Fibroblast of the conjunctiva (primary cell): ENCODE results near the gene ACTR2.
"Not testable (repeated sequence)": the region's sequence is repeated elsewhere in the genome, so short reads cannot be mapped to it uniquely, and the experiment has no call there.

Experiments used
- DNase-seq: peaks from one replicate; pipeline ENCODE4 v3.0.0-alpha.2; 2010; ENCODE audit warnings: low read depth

ACTR2 gene

DNA sequence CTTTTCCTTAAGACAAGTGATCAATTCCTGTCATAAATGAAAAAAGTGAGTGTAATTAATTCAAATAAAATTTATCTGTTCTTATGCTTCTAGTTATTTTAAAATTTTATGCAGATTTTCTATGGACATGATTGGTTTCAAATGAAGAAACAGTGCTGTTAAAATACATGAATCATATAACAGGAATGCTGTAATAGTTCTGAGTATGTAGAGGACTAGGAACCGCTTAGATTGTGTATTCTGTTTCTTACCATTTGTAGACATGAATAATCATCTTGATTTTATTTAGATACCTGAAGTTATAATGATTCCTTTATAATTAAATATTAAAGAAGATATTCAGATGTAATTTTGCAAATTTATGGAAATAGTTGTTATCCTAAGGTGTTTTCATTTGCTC is 3.5 kb downstream of the ACTR2 start:
- DNase-seq = no peak

DNA sequence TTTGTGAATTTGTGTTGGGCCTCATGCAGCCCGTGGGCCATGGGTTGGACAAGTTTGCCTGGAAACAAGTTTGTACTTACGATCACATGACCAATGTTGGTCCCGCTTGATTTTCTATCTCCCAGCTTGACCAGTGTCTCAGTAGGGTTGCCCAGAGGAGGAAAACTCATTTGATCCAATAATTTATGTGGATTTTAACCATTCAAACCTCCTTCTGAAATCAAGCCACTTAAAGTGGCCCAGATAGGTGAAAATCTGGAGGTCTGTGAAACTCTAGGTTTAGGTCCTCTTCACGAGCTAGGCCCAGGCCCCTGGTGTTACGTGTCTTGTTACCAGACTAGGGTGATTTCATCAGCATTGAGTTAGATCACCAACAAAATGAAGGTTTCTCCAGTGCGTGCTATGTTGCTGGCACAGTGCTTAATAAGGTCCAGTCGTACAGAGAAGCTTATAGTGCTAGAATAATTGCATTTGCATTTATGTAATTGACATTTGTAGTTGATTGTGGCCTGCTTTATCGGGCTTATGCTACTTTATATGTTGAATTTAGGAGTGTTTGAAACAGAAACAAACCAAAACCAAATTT is 4.4 kb downstream of the ACTR2 start:
- peak; percentile 65 for DNase-seq

DNA sequence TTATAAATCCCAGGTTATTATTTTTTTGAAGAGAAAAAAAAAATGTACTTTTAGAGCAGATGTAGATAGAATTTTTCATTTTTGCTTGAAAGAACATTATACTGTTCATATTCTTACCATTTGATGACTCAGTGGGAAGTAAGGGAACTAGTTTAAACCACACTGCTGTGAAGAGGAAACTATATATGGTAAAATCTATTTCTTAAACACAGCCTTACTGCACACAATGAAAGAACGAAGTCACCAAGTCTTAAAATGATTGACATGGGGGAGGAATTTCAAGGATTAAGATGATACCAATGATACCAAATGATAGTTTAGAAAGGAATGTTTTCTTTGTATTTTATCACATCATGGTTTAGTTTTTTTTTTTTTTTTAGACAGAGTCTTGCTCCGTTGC is 5.0 kb downstream of the ACTR2 start:
- peak; percentile 39 for DNase-seq

DNA sequence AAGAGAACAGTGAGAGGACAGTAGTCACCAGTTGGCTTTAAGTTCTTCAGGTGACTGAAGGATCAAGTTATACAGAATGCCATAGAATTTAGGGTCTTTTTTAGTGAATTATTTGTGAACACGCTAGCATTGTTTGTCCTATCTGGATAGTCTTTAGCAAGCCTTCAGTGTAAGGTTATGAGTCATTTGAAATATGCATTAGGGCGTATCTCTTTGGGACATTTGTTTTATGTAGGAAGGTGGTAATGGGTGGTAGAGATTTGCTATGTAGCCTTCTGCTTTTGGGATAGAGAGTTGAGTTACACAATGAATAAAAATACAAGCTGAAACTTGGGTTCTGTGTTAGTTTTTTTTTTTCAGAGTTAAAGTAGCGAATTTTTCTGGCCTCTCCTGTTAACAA is 13.0 kb downstream of the ACTR2 start:
- DNase-seq = no peak

DNA sequence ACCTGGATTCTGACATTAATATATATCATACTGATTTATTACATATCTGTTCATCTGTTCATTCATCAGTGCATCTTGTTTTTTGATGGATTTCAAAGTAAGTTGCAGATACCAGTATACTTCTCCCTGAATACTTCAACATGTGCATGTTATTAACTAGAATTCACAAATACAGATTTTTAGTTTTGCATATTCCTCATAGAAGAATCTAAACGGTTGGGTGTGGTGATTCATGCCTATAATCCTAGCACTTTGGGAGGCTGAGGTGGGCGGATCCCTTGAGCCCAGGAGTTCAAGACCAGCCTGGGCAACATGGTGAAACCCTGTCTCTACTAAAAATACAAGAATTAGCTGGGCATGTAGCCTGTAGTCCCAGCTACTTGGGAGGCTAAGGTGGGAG is 16.8 kb downstream of the ACTR2 start:
- not testable (repeated sequence) for DNase-seq

DNA sequence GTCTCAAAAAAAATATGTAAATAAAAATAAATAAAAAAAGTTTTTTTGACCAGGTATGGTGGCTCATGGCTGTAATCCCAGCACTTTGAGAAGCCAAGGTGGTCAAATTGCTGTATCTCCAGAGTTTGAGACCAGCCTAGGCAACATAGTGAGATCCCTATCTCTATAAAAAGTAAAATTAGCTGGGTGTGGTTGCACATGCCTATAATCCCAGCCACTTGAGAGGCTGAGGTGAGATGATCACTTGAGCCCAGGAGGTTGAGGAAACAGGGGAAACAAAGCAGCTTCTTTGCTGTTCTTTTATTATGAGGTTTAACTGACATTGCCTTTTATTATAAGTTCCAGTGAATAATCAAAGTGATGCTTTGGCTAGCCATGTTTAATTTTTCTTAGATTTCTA is 25.0 kb downstream of the ACTR2 start:
- no peak for DNase-seq

DNA sequence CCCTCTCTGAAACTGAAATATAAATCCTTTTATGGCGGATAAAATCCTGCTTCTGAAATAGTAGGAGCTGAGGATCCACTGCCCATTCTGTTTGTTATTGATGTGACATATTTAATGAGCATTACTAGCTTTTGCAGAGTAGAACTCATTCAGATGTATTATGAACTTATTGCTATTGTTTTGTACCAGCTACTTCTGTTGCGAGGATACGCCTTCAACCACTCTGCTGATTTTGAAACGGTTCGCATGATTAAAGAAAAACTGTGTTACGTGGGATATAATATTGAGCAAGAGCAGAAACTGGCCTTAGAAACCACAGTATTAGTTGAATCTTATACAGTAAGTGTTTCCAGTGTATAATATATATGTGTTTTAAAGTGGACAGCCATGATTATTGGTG is 27.7 kb downstream of the ACTR2 start:
- DNase-seq = no peak

DNA sequence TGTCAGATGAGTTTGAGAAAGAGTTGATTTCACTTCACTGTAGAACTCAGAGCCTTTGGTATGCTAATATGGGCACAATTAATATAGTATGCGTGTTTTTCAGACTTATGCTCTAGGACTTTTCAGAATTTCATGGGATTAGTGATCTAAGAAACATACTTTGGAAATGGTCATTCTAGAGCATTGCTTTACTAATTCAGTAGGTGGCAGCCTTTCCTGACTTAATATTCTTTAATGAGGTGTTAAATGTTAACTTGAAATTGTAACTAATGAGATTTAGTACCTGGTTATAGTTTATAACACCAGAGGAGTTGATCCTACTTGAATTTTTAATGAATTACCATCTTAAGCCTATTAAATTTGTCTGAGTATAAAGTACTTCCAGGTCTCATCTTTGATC is 28.4 kb downstream of the ACTR2 start:
- no peak for DNase-seq

DNA sequence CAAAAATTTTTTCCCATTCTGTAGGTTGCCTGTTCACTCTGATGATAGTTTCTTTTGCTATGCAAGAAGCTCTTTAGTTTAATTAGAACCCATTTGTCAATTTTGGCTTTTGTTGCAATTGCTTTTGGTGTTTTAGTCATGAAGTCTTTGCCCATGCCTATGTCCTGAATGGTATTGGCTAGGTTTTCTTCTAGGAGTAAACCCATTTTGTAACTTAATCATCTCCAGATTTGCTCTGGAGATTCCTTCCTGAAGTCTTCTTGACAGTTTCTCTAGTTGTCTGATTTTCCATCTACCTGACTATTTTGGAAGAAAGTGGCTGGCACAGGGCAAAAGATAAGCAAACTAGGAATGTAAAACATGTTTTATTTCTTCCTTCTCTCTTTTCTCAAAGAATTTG is 30.2 kb downstream of the ACTR2 start:
- DNase-seq = not testable (repeated sequence)

DNA sequence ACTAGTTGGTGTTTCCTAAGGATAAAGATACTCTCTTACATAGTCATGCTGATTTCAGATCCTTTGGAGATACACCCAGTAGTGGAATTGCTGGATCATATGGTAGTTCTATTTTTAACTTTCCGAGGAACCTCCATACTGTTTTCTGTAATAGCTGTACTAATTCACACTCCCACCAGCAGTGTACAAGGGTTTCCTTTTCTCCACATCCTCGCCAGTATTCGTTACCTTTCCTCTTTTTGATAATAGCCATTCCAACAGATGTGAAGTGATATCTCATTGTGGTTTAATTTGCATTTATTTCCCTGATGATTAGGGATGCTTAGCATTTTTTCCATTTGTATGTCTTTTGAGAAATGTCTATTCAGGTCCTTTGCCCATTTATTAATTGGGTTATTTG is 34.0 kb downstream of the ACTR2 start:
- no peak for DNase-seq

DNA sequence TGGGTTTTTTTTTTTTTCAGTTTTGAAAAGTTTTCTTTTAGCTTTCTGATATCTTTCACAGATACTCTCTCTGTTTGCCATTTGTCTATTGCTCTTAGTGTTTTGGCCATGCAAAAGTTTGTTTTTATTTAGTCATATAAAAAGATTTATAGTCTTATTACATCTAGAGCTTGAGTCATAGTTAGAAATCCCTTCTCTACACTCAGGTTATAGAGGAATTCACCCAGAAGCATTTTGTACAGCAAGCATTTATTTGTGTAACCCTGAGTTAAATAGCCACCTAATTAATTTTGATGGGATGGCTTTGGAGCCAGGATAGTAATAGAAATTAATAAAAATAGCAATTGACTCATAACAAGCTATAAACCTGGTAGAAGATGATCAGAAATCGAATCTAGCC is 35.6 kb downstream of the ACTR2 start:
- no peak for DNase-seq

DNA sequence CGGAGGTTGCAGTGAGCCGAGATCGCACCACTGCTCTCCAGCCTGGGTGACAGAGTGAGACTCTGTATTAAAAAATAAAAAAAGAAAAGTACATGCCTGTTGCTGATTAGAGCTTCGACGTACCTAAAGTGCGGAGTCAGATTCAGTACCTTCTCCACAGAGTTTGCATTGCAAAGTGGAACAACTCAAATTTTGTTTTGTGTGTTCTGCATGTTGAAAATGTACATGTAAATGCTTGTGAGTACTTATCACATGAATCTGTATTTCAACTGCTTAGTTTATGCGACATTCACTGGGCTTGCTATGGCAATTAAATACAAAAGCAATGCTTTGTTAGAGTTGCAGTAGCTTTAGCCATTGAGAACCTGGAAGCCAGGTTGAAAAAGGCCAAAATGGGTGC is 36.4 kb downstream of the ACTR2 start:
- no peak for DNase-seq

DNA sequence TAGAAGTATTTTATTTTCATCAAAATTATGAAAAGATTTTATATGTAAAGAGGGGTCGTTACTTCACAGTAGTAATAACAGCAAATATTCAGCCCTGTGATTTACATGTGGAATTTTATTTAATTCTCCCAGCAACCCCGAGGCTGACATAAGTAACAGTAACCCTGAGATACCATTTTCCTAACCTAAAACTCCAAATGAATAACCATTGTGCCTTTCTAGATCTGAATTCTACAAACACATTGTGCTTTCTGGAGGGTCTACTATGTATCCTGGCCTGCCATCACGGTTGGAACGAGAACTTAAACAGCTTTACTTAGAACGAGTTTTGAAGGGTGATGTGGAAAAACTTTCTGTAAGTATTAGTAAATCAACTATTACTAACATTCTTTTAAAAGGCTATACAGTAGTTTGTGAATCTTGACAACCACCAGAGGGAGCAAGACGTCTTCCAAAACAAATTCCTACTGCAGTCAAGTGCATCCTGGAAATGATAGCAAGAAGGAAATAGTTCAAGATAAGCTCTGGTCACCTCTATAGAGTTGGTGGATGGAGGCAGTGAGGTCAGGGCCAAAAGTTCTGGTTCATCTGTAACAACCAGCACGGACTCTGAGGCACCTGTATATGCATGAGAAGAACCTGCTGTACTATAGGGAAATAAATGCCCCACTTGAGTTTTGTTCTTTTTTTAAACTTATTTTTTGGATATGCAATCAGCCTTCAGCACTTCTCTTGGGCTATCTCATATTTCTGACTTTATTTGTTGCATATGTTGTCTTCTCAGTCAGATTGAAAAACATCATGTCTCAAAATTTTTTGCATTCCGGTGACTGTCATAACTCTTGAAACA is 37.4 kb downstream of the ACTR2 start:
- DNase-seq = peak; percentile 89

DNA sequence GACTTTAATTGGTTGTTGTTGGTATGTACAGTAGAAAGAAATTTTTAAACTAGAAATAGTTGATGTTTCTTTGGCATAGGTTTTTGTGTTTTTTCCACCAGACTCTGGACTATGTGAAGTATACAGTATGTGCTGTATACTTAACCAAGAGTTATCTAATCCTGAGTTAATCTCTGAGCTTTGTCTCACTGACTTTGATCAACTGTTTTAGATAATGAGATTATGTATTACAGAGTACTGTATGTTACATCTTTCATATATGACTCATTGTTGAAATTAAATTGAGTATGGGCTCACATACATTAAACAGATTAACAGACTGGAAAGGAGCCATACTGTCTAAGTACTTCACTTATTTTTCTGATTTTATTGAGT is 38.0 kb downstream of the ACTR2 start:
- DNase-seq = no peak

DNA sequence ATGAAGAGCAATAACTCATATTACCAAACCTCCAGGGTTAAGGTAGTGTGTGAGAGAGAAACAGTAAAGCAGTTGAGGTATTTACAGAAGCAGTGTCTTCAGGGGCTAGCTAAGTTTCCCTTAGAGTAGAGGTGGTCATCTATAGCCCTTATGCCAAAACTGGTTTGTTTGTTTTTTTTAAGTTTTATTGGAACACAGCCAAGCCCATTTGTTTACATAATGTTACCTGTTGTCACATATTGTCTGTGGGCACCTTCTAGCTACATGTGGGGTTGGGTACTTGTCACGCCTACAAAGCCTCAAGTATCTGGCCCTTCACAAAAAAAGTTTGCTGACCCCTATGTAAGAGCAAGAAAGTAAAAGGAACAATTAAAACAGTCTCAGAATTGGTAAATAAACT is 39.4 kb downstream of the ACTR2 start:
- no peak for DNase-seq

DNA sequence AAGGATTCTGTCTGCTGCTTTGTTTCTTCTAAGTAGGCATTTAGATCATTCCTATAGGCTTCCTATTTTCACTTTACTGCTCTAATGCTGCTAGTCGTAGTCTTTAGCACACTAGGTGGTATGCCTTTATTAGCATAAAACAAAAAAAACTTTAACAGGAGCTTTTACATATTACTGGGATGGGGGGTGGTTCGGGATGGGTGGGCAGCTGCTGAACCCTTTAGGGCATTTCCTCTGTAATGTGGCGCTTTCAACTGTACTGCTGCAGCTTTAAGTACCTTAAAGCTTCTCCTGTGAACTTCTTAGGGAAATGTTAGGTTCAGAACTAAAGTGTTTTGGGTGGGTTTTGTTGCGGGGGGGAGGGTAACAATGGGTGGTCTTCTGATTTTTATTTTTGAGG is 41.3 kb downstream of the ACTR2 start:
- no peak for DNase-seq

DNA sequence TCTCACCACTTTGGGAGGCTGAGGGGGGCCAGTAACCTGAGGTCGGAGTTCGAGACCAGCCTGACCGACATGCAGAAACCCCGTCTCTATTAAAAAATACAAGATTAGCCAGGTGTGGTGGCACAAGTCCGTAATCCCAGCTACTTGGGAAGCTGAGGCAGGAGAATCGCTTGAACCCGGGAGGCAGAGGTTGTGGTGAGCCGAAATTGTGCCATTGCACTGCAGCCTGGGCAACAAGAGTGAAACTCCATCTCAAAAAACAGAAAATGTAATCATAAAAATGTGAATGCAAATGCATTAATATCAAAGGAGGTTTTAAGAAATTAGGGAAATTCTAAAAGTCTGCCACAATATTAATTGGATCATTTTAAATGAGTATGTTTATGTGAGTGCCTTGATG is 45.7 kb downstream of the ACTR2 start:
- no peak for DNase-seq

DNA sequence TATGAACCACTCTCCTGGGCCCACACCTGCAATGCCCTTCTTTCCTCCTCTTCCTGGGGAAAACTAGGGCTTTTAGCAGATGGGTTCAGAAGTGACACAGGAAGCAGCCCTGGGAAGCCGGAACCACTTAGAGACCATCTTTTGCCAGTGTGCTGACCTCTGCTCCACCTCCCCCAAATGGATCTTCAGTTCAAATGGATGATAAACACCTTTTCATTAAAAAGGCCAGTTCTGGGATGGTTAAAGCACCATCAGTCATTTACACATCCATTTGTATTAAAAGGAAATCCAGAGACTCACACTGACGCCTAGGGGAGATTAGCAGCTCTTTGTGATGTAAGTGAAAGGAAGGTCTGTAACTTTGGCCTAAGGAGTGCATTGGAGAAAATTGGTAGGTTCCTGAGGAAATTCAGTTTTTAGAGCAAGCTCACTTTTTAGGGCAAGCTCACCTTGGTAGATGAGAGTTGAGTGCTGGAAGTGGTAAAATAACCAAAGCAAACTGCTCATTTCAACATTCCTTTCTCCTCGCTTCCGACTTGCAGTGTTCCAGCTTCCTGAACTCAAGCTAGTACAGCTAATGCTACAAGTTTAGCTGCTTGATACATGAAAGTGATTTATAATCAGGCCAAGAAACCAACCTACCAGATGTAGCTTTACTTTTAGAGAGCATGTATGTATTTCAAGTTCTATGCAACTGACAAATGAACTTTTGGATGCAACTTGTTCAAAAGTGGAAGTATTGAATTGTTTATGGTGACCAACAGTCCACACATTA is 47.7 kb downstream of the ACTR2 start:
- DNase-seq = no peak

DNA sequence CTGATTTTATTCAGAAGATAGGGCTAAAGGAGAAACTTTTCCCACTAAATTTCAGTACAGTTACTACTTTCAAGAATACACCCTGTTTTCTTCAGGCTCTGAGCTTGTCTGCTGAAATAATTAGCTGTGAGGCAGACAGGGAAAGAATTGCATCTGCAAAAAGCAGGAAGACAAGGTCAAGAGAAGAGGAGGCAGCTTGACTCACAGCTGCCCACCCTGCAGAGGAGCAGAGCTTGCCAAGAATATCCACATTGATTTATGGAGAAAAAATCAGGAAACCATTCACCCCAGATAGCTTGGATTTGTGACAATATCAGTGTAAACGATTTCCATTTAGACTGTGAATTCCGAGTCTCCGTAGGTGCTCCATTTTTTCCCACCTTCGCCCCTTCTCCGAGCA is 49.0 kb downstream of the ACTR2 start:
- DNase-seq = no peak

DNA sequence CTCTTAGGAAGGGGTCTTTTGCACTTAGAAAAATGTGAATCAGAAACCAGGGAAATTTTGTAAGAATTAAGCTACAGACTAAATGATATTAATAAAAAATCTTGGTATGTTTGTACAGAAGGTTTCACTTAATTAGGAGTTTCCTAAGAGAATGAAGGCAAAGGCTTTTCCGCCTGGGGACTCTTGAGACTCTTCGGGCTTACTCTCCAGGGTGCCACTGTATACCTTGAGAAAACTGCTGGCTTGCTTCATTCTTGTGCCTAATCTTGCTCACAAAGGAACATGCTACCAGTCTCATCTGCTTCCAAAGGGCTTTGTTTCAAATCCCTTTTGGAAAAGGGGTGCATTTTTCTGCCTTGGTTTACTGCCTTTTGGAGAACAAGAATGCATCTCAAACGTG is 49.5 kb downstream of the ACTR2 start:
- DNase-seq = no peak

DNA sequence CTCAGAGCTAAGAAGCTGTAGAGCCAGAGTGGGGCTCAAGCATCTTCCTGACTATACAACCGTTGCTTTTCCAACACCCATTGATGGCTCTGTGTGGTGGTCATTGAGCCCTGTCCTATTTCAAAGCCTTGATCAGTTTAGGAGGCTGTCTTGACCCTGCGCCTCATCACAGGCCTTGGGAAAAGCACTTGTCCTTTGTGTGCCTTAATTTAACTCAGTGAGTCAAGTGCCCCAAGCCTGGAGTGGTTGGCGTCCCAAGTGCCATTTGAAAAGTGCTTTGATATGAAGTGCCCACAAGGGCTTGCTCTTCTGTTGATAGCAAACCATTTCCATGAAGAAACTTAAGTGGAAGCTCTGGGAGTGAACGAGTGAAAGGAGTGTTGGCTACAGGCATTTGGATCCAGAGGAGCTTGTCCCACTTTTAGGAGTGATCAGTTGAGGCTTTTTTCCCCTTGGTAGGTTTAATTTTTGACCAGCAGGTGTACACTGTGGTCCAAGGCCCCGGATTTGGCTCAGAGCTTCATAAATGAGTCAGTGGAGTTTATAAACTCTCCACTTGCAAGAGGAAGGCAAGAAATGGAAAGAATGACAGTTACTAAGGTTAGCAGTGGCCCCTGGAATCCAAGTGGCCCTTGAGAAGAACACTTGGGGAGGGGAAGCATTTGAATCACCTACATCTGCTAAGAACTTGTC is 50.3 kb downstream of the ACTR2 start:
- no peak for DNase-seq

DNA sequence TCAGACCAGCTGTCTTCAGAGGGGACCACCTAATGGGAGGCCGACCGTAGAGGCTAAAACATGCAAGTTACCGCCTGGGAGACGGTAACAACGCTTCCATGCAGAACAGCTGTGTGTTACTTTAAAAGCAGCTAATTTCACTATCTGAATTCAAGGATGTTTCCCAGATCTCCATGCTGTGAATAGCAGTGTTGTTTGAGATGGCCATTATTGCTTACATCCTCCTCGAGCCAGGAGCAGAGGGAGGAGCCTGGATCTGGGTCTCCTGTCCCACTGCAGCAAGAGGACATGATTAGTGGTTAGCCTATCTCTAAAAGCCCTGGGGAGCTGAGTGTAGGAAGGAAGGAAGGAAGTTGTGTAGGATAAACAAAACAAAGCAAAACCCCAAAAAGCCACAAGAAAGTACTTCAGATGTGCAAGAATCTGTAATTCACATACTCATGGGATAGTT is 50.9 kb downstream of the ACTR2 start:
- DNase-seq = no peak

DNA sequence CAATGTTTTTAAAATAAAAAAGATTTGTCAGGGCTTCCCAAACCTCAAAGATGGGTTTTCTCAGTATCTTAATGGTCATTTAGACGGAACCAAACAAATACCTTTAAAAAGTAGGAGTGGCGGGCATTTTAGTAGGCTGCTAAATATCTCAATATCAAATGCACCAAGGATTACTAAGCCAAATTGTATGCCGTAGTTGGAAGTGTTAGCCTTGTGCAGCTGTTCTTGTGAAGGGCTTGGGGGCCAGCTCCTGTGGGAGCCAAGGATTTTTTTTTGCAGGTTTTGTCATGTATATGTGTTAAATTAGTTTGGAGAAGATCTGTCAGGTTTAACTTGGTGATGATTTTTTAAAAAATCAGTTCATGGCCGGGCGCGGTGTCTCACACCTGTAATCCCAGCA is 52.1 kb downstream of the ACTR2 start:
- DNase-seq = no peak
